ENCODE data around the gene CHAMP1. TPM values are rescaled to one million over a fixed set of nuclear protein-coding genes. Genes with fewer than 3 reads are reported as not detected.
"Not testable (repeated sequence)": the region's sequence is repeated elsewhere in the genome, so short reads cannot be mapped to it uniquely, and the experiment has no call there.

CHAMP1 gene
- total and polyA plus RNA-seq, 2 of the 8 experiments (the other 6 are each of a cell fraction or from before 2014, with no cell fraction given) = 26.8 to 41.9 TPM

- TF ChIP-seq POU5F1 (IDR thresholded peaks at IDR 0.05; ENCODE audit: low read depth, low read length) (no peak), SUZ12 (IDR thresholded peaks at IDR 0.05; ENCODE audit: low read length) (no peak), TAF1 (IDR thresholded peaks at IDR 0.05; ENCODE audit: low read depth, low read length) (no peak), SIX5 (IDR thresholded peaks at IDR 0.05; ENCODE audit: low read depth, low read length) (no peak), ATF3 (IDR thresholded peaks at IDR 0.05; ENCODE audit: insufficient read depth, low read depth, low read length) (no peak), CHD1 (IDR thresholded peaks at IDR 0.05; ENCODE audit: low read depth, low read length) (no peak), CHD2 (IDR thresholded peaks at IDR 0.05; ENCODE audit: low read length) (no peak), NANOG (IDR thresholded peaks at IDR 0.05; ENCODE audit: insufficient read depth, low read depth, low read length, poor library complexity, severe bottlenecking) (no peak), KDM4A (IDR thresholded peaks at IDR 0.05; ENCODE audit: low read depth, low read length, severe bottlenecking) (no peak), NRF1 (IDR thresholded peaks at IDR 0.05; ENCODE audit: low read depth, low read length) (no peak)
Observed at GRCh38 chr13:114334305-114335053, 20.2 kb downstream of the CHAMP1 start (continued).

GRCh38 chr13:114336457-114336856 lies 22.2 kb downstream of the CHAMP1 start:
- H2AK5ac ChIP-seq (ENCODE audit: low read depth, low read length); H3K27ac ChIP-seq (ENCODE audit: low read depth, low read length); H3K9ac ChIP-seq (replicated peaks in 1 of 4; ENCODE audit: extremely low read depth in 1 of 4, low read depth in 3 of 4, low read length in 3 of 4); H3K56ac ChIP-seq (replicated peaks; ENCODE audit: insufficient read length, low read depth, low read length); H3K36me3 ChIP-seq (ENCODE audit: control insufficient read depth in 2 of 4, insufficient read depth in 4 of 4, low read length in 3 of 4); H4K20me1 ChIP-seq (replicated peaks in 1 of 2; ENCODE audit: control insufficient read depth in 1 of 2, insufficient read depth in 2 of 2, low read length in 2 of 2); H3K23me2 ChIP-seq (ENCODE audit: low read depth, low read length); H3K27me3 ChIP-seq (replicated peaks in 1 of 4; ENCODE audit: control insufficient read depth in 3 of 4, extremely low read depth in 1 of 4, insufficient read depth in 3 of 4, low read length in 3 of 4); POLR2A ChIA-PET (ENCODE audit: partially characterized antibody); H3K79me1 ChIP-seq (ENCODE audit: low read depth, low read length); H3K14ac ChIP-seq (ENCODE audit: insufficient read length); H3K4ac ChIP-seq (replicated peaks; ENCODE audit: insufficient read length, low read depth, low read length); H3K23ac ChIP-seq (ENCODE audit: insufficient read length); H3K4me3 ChIP-seq (ENCODE audit: extremely low read depth in 1 of 4, insufficient read depth in 2 of 4, low read depth in 3 of 4, low read length in 4 of 4); H4K91ac ChIP-seq (replicated peaks; ENCODE audit: insufficient read length, low read length); H2BK12ac ChIP-seq (ENCODE audit: low read depth, low read length); H3K18ac ChIP-seq (ENCODE audit: extremely low read depth, low read length); H2BK5ac ChIP-seq (ENCODE audit: low read depth, low read length); H2AFZ ChIP-seq (ENCODE audit: low read length); DNase-seq (ENCODE audit: low read depth in 1 of 2, low spot score in 2 of 2); H4K8ac ChIP-seq (ENCODE audit: extremely low read depth, insufficient read depth, low read length); H4K5ac ChIP-seq (ENCODE audit: insufficient read length, low read depth, low read length); H2BK120ac ChIP-seq (replicated peaks; ENCODE audit: low read depth, low read length); H3K79me2 ChIP-seq (ENCODE audit: control insufficient read depth in 1 of 2, insufficient read depth in 2 of 2, low read length in 2 of 2); H3K9me3 ChIP-seq (ENCODE audit: insufficient read depth in 2 of 2, low read depth in 1 of 2, low read length in 1 of 2); H2BK20ac ChIP-seq (ENCODE audit: low read length); H2BK15ac ChIP-seq (ENCODE audit: low read length); H3K4me1 ChIP-seq (replicated peaks in 1 of 4; ENCODE audit: control insufficient read depth in 3 of 4, insufficient read depth in 4 of 4, low read length in 3 of 4); FAIRE-seq; H3K4me2 ChIP-seq (ENCODE audit: insufficient read depth in 1 of 2, low read depth in 2 of 2, low read length in 2 of 2): not testable (repeated sequence)
- CTCF ChIA-PET (ENCODE audit: partially characterized antibody) = interaction anchor here (0.9 to 1.9 kb wide), 3 partner anchors 10 to 68 kb away, joined by 5 to 7 read pairs (median 5); no protein-coding TSS in a partner anchor
- 83% methylated on average over 1 of the region's 1 CpG; no CpG with 5 or more reads in 1 of the 2 experiments for WGBS, 2 experiments (ENCODE audit: extremely low coverage in 1 of 2, insufficient coverage in 1 of 2, insufficient read length in 1 of 2, insufficient replicate concordance in 2 of 2, low coverage in 1 of 2, low lambda C conversion rate in 2 of 2, missing lambda C conversion rate in 1 of 2)
